ENCODE measurements around the gene KCNMB1.

KCNMB1 gene

DNA sequence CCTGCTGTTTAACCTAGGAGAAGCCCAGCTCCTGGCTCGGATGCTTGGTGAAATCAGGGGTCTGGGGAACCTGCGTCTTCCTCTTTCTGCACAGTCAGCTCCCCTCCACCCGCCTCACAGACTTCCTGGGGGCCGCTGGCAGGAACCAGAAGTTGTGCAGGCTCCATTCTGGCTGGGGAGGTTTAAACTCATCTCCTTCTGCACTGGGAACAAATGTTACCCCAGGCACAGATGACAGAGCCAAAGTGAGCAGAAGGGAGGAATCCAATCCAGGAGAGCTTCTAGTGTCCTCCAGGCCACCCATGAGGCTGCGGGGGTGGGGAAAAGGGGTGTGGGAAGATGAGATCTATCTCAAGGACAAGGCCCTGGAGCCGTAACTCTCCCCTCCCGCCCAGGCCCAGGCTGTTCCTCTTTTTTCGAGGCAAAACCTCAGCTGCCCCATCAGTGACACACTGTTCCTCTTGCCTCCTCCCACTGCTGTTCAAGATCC lies 31.2 kb downstream of the KCNMB1 start:
- TF ChIP-seq CTCF (IDR thresholded peaks at IDR 0.05) (no peak), ZFX (IDR thresholded peaks at IDR 0.05; ENCODE audit: borderline replicate concordance) (no peak)
- no peak overlapping the region for H3K27ac ChIP-seq

GRCh38 chr5:170355601-170356098 lies 33.5 kb downstream of the KCNMB1 start:
- TF ChIP-seq CTCF (IDR thresholded peaks at IDR 0.05) (no peak), ZFX (IDR thresholded peaks at IDR 0.05; ENCODE audit: borderline replicate concordance) (no peak)
- H3K27ac ChIP-seq, result no peak overlapping the region

DNA sequence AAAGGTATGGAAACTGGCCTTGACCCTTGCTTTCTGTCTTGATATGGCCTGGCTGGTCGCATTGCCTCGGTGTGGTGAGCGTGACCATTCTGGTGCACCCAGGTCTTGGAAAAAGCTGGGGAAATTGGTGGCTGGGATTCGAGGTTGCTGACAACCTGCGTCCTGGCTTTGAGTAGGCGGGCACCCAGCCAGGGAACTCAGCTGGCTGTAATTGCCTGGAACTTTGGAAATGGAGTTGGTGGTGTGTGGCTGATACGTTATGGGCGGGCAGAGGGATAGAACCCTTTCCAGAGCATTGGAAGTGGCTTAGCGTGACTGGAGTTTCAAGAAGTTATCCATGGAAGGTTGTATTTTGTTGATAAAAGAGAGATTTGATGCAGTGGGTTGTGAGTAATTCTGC lies 35.2 kb downstream of the KCNMB1 start:
- TF ChIP-seq CTCF (IDR thresholded peaks at IDR 0.05), result no peak
- no peak for TF ChIP-seq ZFX (IDR thresholded peaks at IDR 0.05; ENCODE audit: borderline replicate concordance)
- no peak overlapping the region for H3K27ac ChIP-seq

DNA sequence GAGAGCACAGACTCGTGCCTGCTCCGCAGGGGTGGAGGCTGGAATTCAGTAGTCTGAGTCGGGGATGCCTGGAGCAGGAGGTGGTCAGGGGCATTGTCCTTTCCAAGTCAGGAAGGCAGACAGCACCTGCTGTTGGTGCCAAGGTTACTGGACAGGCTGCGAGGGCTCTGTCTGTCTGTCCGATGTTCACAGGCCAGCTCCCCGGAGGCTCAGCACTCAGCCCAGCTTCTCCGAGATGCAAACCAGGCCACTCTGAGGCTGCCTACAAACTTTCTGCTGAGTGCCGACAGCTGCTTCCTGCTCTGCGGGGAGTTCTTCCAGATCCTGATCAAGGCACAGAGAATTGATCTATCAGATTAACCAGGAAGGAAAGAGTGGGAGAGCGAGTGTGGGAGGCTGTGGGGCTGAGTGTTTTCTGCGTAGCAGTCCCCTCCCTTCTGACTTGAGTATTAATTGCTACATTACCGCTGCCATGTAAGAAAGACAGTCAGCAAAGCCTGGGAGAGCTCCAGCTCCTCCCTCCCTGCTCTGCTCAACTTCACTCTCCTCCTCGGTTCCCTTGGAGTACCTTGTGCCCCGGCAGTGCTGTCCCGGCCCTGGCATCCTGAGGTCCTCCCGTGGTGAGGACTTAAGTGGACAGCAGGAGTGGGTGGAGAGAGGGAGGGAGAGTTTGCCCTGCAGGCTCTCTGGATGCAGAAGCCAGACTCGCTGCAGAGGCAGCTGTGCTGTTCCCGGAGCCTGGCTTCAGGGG lies 36.0 kb downstream of the KCNMB1 start:
- H3K27ac ChIP-seq, result no peak overlapping the region
- no peak for TF ChIP-seq CTCF (IDR thresholded peaks at IDR 0.05)
- no peak for TF ChIP-seq ZFX (IDR thresholded peaks at IDR 0.05; ENCODE audit: borderline replicate concordance)

DNA sequence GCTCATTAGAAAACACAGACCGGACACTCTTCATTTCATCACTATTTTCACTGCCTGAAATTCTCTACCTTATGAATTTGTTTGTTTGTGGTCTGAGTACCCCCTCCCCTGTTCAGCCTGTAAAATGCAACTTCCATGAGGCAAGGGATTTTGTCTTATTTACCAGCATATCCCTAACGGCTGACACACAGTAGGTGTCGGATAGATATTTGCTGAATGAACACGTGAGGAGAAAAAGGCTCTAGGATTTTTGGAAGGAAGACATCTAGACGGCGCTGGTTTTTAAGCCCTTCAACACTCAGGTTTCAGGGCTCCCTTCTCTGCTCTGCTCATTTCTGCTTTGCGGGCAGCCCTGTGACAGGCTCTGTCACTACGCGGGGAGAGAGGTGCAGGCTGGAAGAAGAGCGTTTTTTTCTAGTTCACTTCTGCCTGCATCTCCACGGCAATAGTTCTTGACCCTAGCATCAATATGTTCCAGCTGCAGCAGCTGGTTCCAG lies 41.0 kb downstream of the KCNMB1 start:
- H3K27ac ChIP-seq, result no peak overlapping the region
- TF ChIP-seq ZFX (IDR thresholded peaks at IDR 0.05; ENCODE audit: borderline replicate concordance), result no peak

DNA sequence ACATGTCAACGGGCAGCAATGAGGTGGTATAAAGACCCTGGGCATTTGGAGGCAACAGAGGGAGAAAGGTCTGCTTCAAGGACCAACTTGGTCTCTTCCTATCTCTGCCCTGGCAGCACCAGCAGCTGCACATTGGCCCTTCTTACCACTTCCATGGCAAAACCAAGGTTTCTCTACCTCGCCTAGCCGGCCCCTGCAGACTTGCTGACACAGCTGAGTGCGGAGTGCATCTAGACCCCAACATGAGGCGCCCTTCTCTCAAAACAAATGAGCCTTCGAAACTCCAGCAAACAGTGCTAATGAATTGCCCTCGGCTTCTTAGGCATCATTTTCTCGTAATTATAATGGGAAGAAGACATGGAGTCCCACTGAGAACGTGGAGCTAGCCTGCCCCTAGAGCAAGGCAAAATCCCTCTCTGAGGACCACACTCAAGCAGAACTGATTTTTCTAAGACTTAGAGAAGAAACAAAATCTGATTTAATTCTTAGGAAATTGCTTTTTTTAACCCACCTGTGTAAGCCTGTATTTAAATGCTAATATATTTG lies 42.1 kb downstream of the KCNMB1 start:
- TF ChIP-seq CTCF (IDR thresholded peaks at IDR 0.05) (no peak), ZFX (IDR thresholded peaks at IDR 0.05; ENCODE audit: borderline replicate concordance) (no peak)
- H3K27ac ChIP-seq, result no peak overlapping the region

GRCh38 chr5:170345971-170346370 lies 43.2 kb downstream of the KCNMB1 start:
- TF ChIP-seq CTCF (IDR thresholded peaks at IDR 0.05), result no peak
- no peak for TF ChIP-seq ZFX (IDR thresholded peaks at IDR 0.05; ENCODE audit: borderline replicate concordance)
- no peak overlapping the region for H3K27ac ChIP-seq
